Measurements from ENCODE around the gene RCAN1. TPM values are rescaled to one million over a fixed set of nuclear protein-coding genes. Genes with fewer than 3 reads are reported as not detected.

Gene RCAN1
- total and polyA plus RNA-seq, 2 of the 4 experiments (the other 2 are of a cell fraction) = 53.5 to 175 TPM

GRCh38 chr21:34632498-34632897 lies 17.6 kb upstream of the RCAN1 start:
- Histone ChIP-seq H3K27ac (ENCODE audit: insufficient read depth, low read length) (no peak overlapping the region), H3K4me1 (ENCODE audit: control insufficient read depth, insufficient read depth, low read length) (no peaks in the 10 kb centered on the region), H3K56ac (ENCODE audit: extremely low read depth, insufficient read depth, low read length) (no peak overlapping the region), H3K4me2 (ENCODE audit: low read depth, low read length) (no peak overlapping the region), H3K9ac (ENCODE audit: low read depth, low read length) (no peak overlapping the region), H2BK15ac (ENCODE audit: low read depth, low read length) (no peak overlapping the region), H4K91ac (ENCODE audit: insufficient read depth, low read depth, low read length) (no peak overlapping the region), H4K20me1 (ENCODE audit: insufficient read depth, low read length) (no peaks in the 10 kb centered on the region; the same call in 1 of the 2 replicates), H3K36me3 (ENCODE audit: control insufficient read depth, insufficient read depth, low read length) (no peaks in the 10 kb centered on the region), H2AFZ (replicated peaks; ENCODE audit: low read length, poor library complexity) (no peak overlapping the region), H3K79me1 (ENCODE audit: low read depth in 1 of 2, low read length in 2 of 2) (no peaks in the 10 kb centered on the region), H4K8ac (ENCODE audit: low read depth in 2 of 2, low read length in 2 of 2) (no peak overlapping the region), H3K4me3 (ENCODE audit: insufficient read depth, low read depth, low read length) (no peak overlapping the region), H3K14ac (replicated peaks; ENCODE audit: low read depth, low read length) (no peak overlapping the region), H4K5ac (ENCODE audit: low read depth, low read length) (no peak overlapping the region), H3K23ac (ENCODE audit: low read depth, low read length) (no peak overlapping the region), H2BK5ac (ENCODE audit: low read depth, low read length, poor library complexity, severe bottlenecking) (no peak overlapping the region), H3K9me3 (ENCODE audit: control insufficient read depth, insufficient read depth, low read length) (0 out of 2 replicates have a peak, but pooled peaks cover 2% of the 10 kb centered on the region), H3K4ac (ENCODE audit: low read depth, low read length) (no peak overlapping the region), H2AK5ac (ENCODE audit: low read depth, low read length) (no peak overlapping the region), H3K18ac (ENCODE audit: low read depth, low read length) (no peak overlapping the region), H2AK9ac (replicated peaks; ENCODE audit: low read depth, low read length, poor library complexity) (no peak overlapping the region), H3K9me1 (ENCODE audit: insufficient read depth, low read length) (no peaks in the 10 kb centered on the region), H3K27me3 (ENCODE audit: control insufficient read depth, insufficient read depth, low read length) (peaks cover 60% of the 10 kb centered on the region), H2BK20ac (ENCODE audit: low read depth, low read length) (no peak overlapping the region), H2BK120ac (ENCODE audit: low read depth, low read length) (no peak overlapping the region)
- in situ Hi-C loops (cut with MboI; ENCODE audit: low sequenced_read_pairs) = no loop called here
- ChIA-PET CTCF (no interaction called here), POLR2A (ENCODE audit: unreplicated experiment) (no interaction called here)
- no peak for ATAC-seq (ENCODE audit: low read depth)
- dilution Hi-C loops (cut with HindIII; ENCODE audit: low sequenced_read_pairs, unreplicated experiment) = no loop called here
- intact Hi-C loops (cut with micrococcal nuclease) = no loop called here
- no peak for DNase-seq
- TF ChIP-seq CTCF (conservative IDR thresholded peaks at IDR 0.05; ENCODE audit: low read depth, low read length) (no peak), NFE2L2 (IDR thresholded peaks at IDR 0.05; ENCODE audit: low read depth, low read length) (no peak)
- WGBS, 2 experiments (ENCODE audit: extremely low coverage in 2 of 2, insufficient read length in 1 of 2) = no CpG with 5 or more reads among the region's 4 CpGs
- BruUV-seq (replicated peaks) = no TSS peak

Measured in IMR-90 (cell line).